ENCODE results near the gene FHL2. TPM values are rescaled to one million over a fixed set of nuclear protein-coding genes. Genes with fewer than 3 reads are reported as not detected.

The FHL2 gene
- total and polyA plus RNA-seq, 2 experiments from 2014 or later, result 612 to 1,288 TPM

- Histone ChIP-seq H3K27me3 (no peaks in the 10 kb centered on the region), H3K36me3 (no peaks in the 10 kb centered on the region), H3K9me3 (ENCODE audit: low read depth) (no peaks in the 10 kb centered on the region), H3K27ac (no peak overlapping the region), H3K4me3 (no peak overlapping the region), H3K4me1 (ENCODE audit: low read depth) (no peaks in the 10 kb centered on the region)
- DNase-seq (ENCODE audit: low read depth in 1 of 2, low spot score in 1 of 2), result no peak
- TF ChIP-seq, protein P1, sequence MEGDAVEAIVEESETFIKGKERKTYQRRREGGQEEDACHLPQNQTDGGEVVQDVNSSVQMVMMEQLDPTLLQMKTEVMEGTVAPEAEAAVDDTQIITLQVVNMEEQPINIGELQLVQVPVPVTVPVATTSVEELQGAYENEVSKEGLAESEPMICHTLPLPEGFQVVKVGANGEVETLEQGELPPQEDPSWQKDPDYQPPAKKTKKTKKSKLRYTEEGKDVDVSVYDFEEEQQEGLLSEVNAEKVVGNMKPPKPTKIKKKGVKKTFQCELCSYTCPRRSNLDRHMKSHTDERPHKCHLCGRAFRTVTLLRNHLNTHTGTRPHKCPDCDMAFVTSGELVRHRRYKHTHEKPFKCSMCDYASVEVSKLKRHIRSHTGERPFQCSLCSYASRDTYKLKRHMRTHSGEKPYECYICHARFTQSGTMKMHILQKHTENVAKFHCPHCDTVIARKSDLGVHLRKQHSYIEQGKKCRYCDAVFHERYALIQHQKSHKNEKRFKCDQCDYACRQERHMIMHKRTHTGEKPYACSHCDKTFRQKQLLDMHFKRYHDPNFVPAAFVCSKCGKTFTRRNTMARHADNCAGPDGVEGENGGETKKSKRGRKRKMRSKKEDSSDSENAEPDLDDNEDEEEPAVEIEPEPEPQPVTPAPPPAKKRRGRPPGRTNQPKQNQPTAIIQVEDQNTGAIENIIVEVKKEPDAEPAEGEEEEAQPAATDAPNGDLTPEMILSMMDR (IDR thresholded peaks at IDR 0.05; ENCODE audit: low read depth, low read length), result no peak
Measured at GRCh38 chr2:105324101-105324500, 74.8 kb downstream of the FHL2 start.

GRCh38 chr2:105323111-105323510 lies 75.7 kb downstream of the FHL2 start:
- no peak for DNase-seq (ENCODE audit: low read depth in 1 of 2, low spot score in 1 of 2)
- H3K27me3 ChIP-seq, result no peaks in the 10 kb centered on the region
- no peak overlapping the region for H3K4me3 ChIP-seq
- TF ChIP-seq, protein P1 (IDR thresholded peaks at IDR 0.05; ENCODE audit: low read depth, low read length), result no peak
- no peaks in the 10 kb centered on the region for H3K9me3 ChIP-seq (ENCODE audit: low read depth)
- no peaks in the 10 kb centered on the region for H3K36me3 ChIP-seq
- no peak overlapping the region for H3K27ac ChIP-seq
- H3K4me1 ChIP-seq (ENCODE audit: low read depth), result no peaks in the 10 kb centered on the region

DNA sequence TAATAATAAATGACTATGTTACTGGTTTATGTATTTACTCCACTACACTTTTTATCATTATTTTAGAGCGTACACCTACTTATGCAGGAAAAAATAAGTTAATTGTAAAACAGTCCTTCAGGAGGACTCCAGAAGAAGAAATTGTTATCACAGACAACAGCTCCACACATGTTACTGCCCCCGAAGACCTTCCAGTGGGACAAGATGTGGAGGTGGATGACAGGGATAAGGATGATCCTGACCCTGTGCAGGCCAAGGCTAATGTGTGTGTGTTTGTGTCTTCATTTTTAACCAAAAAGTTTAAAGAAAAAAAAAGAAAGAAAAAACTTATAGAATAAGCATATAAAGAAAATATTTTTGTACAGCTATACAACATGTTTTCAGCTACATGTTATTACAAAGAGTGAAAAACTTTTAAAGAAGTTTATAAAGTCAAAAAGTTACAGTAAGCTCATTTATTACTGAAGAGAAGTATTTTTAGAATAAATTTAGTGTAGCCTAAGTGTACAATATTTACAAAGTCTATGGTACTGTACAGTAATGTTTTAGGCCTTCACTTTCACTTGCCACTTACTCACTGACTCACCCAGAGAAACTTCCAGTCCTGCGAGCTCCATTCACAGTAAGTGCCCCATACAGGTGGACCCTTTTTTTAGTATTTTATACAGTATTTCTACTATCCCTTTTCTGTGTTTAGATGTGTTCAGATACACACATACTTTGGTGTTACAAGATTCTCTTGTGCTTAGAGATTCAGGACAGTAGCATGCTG lies 76.8 kb downstream of the FHL2 start:
- H3K9me3 ChIP-seq (ENCODE audit: low read depth), result no peaks in the 10 kb centered on the region
- no peaks in the 10 kb centered on the region for H3K27me3 ChIP-seq
- no peak overlapping the region for H3K4me3 ChIP-seq
- no peaks in the 10 kb centered on the region for H3K4me1 ChIP-seq (ENCODE audit: low read depth)
- TF ChIP-seq, protein P1 (IDR thresholded peaks at IDR 0.05; ENCODE audit: low read depth, low read length), result no peak
- DNase-seq (ENCODE audit: low read depth in 1 of 2, low spot score in 1 of 2), result no peak
- H3K27ac ChIP-seq, result no peak overlapping the region
- no peaks in the 10 kb centered on the region for H3K36me3 ChIP-seq

- no peaks in the 10 kb centered on the region for H3K4me1 ChIP-seq (ENCODE audit: low read depth)
- no peaks in the 10 kb centered on the region for H3K9me3 ChIP-seq (ENCODE audit: low read depth)
- no peak for DNase-seq (ENCODE audit: low read depth in 1 of 2, low spot score in 1 of 2)
- TF ChIP-seq, protein P1 (IDR thresholded peaks at IDR 0.05; ENCODE audit: low read depth, low read length), result no peak
- H3K4me3 ChIP-seq, result no peak overlapping the region
- no peaks in the 10 kb centered on the region for H3K36me3 ChIP-seq
- H3K27ac ChIP-seq, result no peak overlapping the region
- H3K27me3 ChIP-seq, result no peaks in the 10 kb centered on the region
Measured at GRCh38 chr2:105320651-105321215, 78.1 kb downstream of the FHL2 start.

DNA sequence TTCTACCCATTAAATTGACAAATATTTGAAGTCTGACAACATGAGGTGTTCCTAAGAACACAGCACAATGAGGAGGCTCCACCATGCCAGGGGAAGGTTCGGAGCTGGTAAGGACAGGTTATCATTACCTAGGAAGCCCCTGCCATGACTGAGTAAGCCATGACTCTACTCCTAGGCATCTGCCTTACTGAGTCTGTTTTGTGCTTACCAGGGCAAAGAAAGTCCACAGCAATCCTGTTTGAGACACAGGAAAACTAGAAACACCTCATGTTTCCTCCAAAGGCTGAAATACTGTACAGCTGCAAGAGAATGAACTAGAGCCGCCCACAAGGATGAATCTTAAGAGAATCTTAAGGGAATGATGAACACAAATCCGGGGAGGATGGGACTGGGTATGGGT lies 80.9 kb downstream of the FHL2 start:
- H3K27ac ChIP-seq, result no peak overlapping the region
- no peaks in the 10 kb centered on the region for H3K4me1 ChIP-seq (ENCODE audit: low read depth)
- no peak overlapping the region for H3K4me3 ChIP-seq
- H3K9me3 ChIP-seq (ENCODE audit: low read depth), result no peaks in the 10 kb centered on the region
- TF ChIP-seq, protein P1 (IDR thresholded peaks at IDR 0.05; ENCODE audit: low read depth, low read length), result no peak
- DNase-seq (ENCODE audit: low read depth in 1 of 2, low spot score in 1 of 2), result no peak
- H3K36me3 ChIP-seq, result no peaks in the 10 kb centered on the region
- H3K27me3 ChIP-seq, result no peaks in the 10 kb centered on the region
